Fibroblast of lung (primary cell): Measurements from ENCODE around the gene CYP27B1. TPM values are rescaled to one million over a fixed set of nuclear protein-coding genes. Genes with fewer than 3 reads are reported as not detected.

Experiments
- DNase-seq, 2 donors: peaks; one replicate each; pipeline versions ENCODE4 v3.0.0 to v3.0.0-alpha.2; 2010; ENCODE audit warnings: low read depth in 2 of 2
- H2AFZ ChIP-seq: 2 replicates; pipeline ENCODE4 v1.5.1; 2012; ENCODE audit warnings: low read length, control low read depth, inconsistent platforms
- H3K27ac ChIP-seq: 2 replicates; pipeline ENCODE4 v1.5.1; 2011; ENCODE audit warnings: low read length, control low read depth; ENCODE audit not compliant: insufficient read depth
- H3K27me3 ChIP-seq: 2 replicates; pipeline ENCODE4 v1.5.1; 2011; ENCODE audit warnings: mild to moderate bottlenecking, low read length; ENCODE audit not compliant: control insufficient read depth, insufficient read depth
- H3K36me3 ChIP-seq: 2 replicates; pipeline ENCODE4 v1.5.1; 2011; ENCODE audit warnings: low read length; ENCODE audit not compliant: control insufficient read depth, insufficient read depth
- H3K4me1 ChIP-seq: 2 replicates; pipeline ENCODE4 v1.5.1; 2011; ENCODE audit warnings: low read length; ENCODE audit not compliant: control insufficient read depth, insufficient read depth; ENCODE audit errors: extremely low read depth
- H3K4me2 ChIP-seq: 2 replicates; pipeline ENCODE4 v1.5.1; 2011; ENCODE audit warnings: low read length, control low read depth; ENCODE audit not compliant: insufficient read depth; ENCODE audit errors: extremely low read depth
- H3K4me3 ChIP-seq, 4 experiments: fragments of 200-600 bp in 1 of 4; sonication (generic) in 1 of 4; replicated peaks in 1 of 4; 2 replicates each; pipeline ENCODE4 v1.5.1; 2011 to 2016; ENCODE audit warnings: low read length in 4 of 4, low read depth in 3 of 4, mild to moderate bottlenecking in 3 of 4, control low read depth in 2 of 4, inconsistent platforms in 1 of 4, mixed read lengths in 1 of 4; ENCODE audit not compliant: insufficient read depth in 1 of 4; ENCODE audit errors: control extremely low read depth in 1 of 4
- H3K79me2 ChIP-seq: 2 replicates; pipeline ENCODE4 v1.5.1; 2012; ENCODE audit warnings: mild to moderate bottlenecking, low read length, inconsistent platforms; ENCODE audit not compliant: control insufficient read depth, insufficient read depth
- H3K9ac ChIP-seq: 2 replicates; pipeline ENCODE4 v1.5.1; 2011; ENCODE audit warnings: mild to moderate bottlenecking, low read length, control low read depth; ENCODE audit not compliant: insufficient read depth
- H3K9me3 ChIP-seq: 2 replicates; pipeline ENCODE4 v1.5.1; 2012; ENCODE audit warnings: low read depth, low read length; ENCODE audit not compliant: control insufficient read depth, insufficient read depth
- H4K20me1 ChIP-seq: 2 replicates; pipeline ENCODE4 v1.5.1; 2011; ENCODE audit warnings: low read length; ENCODE audit not compliant: control insufficient read depth, insufficient read depth; ENCODE audit errors: extremely low read depth
- EZH2 ChIP-seq: IDR thresholded peaks from 2 replicates; pipeline ENCODE4 v1.5.1; 2012; ENCODE audit warnings: low read length, control low read depth, mild to moderate bottlenecking; ENCODE audit errors: missing control alignments
- polyA plus RNA-seq, 2 donors: library from polyadenylated mRNA; depleted of rRNA in 1 of 2; stranded (reverse) in 1 of 2; unstranded in 1 of 2; fragments of >200 nt; gene quantifications; 2 replicates each; pipeline ENCODE4 v1.2.1, GENCODE V29; 2011 to 2012; ENCODE audit warnings: missing spikeins in 1 of 2
- total RNA-seq: library from RNA; depleted of rRNA; stranded (reverse); fragments of >200 nt; gene quantifications from 2 replicates; pipeline ENCODE4 v1.2.1, GENCODE V29; 2014
- TF ChIP-seq, protein P1 (sequence below), 2 donors: IDR thresholded peaks in 1 of 2; conservative IDR thresholded peaks in 1 of 2; 1 replicate in 1 of 2; 2 replicates in 1 of 2; pipeline ENCODE4 v1.5.1; 2011 to 2012; ENCODE audit warnings: low read length in 2 of 2, control low read depth in 1 of 2, inconsistent platforms in 1 of 2, low read depth in 1 of 2, mild to moderate bottlenecking in 1 of 2

The CYP27B1 gene
- total and polyA plus RNA-seq, 2 donors (not counting 1 experiment from before 2014, with no cell fraction given) = 0.17 to 0.26 TPM

DNA sequence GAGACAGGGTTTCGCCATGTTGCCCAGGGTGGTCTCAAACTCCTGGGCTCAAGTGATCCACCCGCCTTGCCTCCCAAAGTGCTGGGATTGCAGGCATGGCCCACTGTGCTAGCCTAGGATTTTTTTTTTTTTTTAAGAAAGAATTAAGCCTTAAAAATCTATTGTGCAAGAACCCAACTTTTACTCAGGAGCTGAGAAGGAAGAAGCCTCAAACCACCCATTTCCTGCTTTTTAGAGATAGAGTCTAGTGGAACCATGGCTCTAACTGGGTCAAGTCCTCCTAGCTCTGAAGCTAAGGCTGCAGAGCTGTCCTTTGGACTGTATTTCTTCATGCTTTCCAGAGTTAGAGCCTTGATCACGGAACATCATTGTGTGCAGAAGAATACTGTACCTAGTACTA lies 14.4 kb upstream of the CYP27B1 start:
- no peak for DNase-seq
- H3K27me3 ChIP-seq = no peaks in the 10 kb centered on the region
- peaks cover 1% of the 10 kb centered on the region for H3K36me3 ChIP-seq
- no peak overlapping the region for H2AFZ ChIP-seq
- H3K4me2 ChIP-seq = no peak overlapping the region
- TF ChIP-seq, protein P1, sequence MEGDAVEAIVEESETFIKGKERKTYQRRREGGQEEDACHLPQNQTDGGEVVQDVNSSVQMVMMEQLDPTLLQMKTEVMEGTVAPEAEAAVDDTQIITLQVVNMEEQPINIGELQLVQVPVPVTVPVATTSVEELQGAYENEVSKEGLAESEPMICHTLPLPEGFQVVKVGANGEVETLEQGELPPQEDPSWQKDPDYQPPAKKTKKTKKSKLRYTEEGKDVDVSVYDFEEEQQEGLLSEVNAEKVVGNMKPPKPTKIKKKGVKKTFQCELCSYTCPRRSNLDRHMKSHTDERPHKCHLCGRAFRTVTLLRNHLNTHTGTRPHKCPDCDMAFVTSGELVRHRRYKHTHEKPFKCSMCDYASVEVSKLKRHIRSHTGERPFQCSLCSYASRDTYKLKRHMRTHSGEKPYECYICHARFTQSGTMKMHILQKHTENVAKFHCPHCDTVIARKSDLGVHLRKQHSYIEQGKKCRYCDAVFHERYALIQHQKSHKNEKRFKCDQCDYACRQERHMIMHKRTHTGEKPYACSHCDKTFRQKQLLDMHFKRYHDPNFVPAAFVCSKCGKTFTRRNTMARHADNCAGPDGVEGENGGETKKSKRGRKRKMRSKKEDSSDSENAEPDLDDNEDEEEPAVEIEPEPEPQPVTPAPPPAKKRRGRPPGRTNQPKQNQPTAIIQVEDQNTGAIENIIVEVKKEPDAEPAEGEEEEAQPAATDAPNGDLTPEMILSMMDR (conservative IDR thresholded peaks at IDR 0.05 in 1 of 2, IDR thresholded peaks at IDR 0.05 in 1 of 2; ENCODE audit: low read depth in 1 of 2, low read length in 2 of 2) = no peak
- no peak for TF ChIP-seq EZH2
- no peaks in the 10 kb centered on the region for H3K9me3 ChIP-seq
- H3K9ac ChIP-seq = no peak overlapping the region
- no peaks in the 10 kb centered on the region for H4K20me1 ChIP-seq
- H3K4me1 ChIP-seq = no peaks in the 10 kb centered on the region
- no peak overlapping the region for H3K4me3 ChIP-seq
- H3K27ac ChIP-seq = no peak overlapping the region
- H3K79me2 ChIP-seq = peaks cover 16% of the 10 kb centered on the region

DNA sequence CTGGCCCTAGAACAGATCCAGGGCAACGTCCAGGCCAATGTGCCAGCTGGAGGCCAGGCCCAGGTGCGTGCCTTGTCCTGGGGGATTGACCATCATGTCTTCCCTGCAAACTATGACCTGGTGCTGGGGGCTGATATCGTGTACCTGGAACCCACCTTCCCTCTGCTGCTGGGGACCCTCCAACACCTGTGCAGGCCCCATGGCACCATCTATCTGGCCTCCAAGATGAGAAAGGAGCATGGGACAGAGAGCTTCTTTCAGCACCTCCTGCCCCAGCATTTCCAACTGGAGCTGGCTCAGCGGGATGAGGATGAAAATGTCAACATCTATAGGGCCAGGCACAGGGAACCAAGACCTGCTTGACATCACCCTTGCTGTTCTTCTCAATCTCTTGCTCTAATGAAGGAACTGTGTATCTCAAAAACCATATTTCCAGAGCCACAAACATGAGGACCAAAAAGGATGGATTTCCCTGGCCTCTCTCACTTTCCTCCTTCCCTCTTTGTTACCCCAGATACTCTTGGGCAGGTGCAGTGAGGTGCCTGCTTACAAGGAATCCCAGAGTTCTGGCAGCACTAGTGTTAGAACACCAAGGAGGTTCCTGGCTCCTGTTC lies 13.5 kb upstream of the CYP27B1 start:
- Histone ChIP-seq H3K9ac (no peak overlapping the region), H3K4me3 (no peak overlapping the region), H3K27me3 (no peaks in the 10 kb centered on the region), H3K4me2 (no peak overlapping the region), H2AFZ (no peak overlapping the region), H3K79me2 (peaks cover 16% of the 10 kb centered on the region), H4K20me1 (no peaks in the 10 kb centered on the region), H3K9me3 (no peaks in the 10 kb centered on the region), H3K36me3 (peaks cover 1% of the 10 kb centered on the region), H3K27ac (no peak overlapping the region), H3K4me1 (no peaks in the 10 kb centered on the region)
- TF ChIP-seq EZH2 = no peak
- TF ChIP-seq, protein P1 (conservative IDR thresholded peaks at IDR 0.05 in 1 of 2, IDR thresholded peaks at IDR 0.05 in 1 of 2; ENCODE audit: low read depth in 1 of 2, low read length in 2 of 2) = no peak
- DNase-seq = no peak

DNA sequence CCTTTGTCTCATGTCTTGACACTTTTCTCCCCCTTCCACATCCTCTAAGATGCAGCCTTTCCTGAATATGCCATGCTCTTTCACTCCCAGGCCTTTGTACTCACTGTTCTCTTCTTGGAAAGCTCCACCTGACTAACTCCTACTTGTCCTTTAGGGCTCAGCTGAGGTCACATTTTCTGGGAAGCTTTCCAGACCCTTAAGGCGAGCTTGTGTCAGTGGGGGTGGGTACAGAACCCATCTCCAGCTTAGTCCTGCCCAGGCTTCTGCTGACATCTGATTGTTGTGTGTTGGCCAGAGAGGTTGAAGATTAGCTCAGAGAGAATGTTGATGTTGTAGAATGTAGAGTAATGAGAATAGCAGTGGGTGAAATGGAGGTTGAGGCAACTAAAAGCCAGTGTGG lies 12.9 kb upstream of the CYP27B1 start:
- Histone ChIP-seq H3K27me3 (no peaks in the 10 kb centered on the region), H2AFZ (no peak overlapping the region), H3K9ac (no peak overlapping the region), H4K20me1 (no peaks in the 10 kb centered on the region), H3K79me2 (peaks cover 16% of the 10 kb centered on the region), H3K27ac (no peak overlapping the region), H3K4me1 (no peaks in the 10 kb centered on the region), H3K4me2 (no peak overlapping the region), H3K36me3 (peaks cover 1% of the 10 kb centered on the region), H3K4me3 (no peak overlapping the region), H3K9me3 (no peaks in the 10 kb centered on the region)
- no peak for DNase-seq
- TF ChIP-seq EZH2 = no peak
- TF ChIP-seq, protein P1 (conservative IDR thresholded peaks at IDR 0.05 in 1 of 2, IDR thresholded peaks at IDR 0.05 in 1 of 2; ENCODE audit: low read depth in 1 of 2, low read length in 2 of 2) = no peak
